ELR (cell line): Measurements from ENCODE around the gene TRIM72.
"Not testable (repeated sequence)": the region's sequence is repeated elsewhere in the genome, so short reads cannot be mapped to it uniquely, and the experiment has no call there.

Source experiments
- DNase-seq: peaks from one replicate; pipeline ENCODE4 v3.0.0-alpha.2; 2015; ENCODE audit warnings: low read depth

The TRIM72 gene

GRCh38 chr16:31190818-31191444, 23.0 kb upstream of the TRIM72 start:
- DNase-seq, result no peak

- DNase-seq, result no peak
These were observed 22.1 kb upstream of the TRIM72 start for GRCh38 chr16:31191697-31192428.

DNA sequence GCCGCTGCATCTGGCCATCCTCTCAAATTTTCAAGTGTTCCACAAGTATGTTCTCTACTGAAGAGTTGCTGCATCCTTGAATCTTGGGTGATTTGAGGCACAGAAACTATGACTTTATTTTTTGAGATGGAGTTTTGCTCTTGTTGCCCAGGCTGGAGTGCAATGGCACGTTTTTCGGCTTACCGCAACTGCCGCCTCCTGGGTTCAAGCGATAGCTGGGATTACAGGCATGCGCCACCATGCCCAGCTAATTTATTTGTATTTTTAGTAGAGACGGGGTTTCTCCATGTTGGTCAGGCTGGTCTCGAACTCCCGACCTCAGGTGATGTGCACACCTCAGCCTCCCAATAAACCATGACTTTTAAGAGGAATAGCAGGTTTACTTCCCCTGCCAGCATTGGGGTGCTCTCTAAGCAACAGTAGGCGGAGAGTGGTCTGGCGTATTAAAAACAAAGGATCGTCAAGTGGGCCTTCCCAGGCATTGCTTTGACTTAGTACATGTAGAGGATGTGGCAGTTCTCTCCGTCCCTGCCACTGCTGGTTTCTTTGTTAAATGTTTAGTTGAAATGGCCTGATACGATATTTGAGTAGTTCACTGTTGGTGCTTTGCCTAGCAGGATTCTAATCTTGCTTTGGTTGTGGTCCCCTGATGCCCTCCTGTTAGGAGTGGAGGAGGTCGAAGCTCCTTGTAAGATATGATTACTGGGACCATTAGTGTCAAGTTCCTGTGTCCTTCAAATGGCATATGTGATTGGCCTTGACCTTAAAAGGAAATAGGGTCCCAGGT, 20.9 kb upstream of the TRIM72 start:
- no peak for DNase-seq

GRCh38 chr16:31193874-31194273, 20.0 kb upstream of the TRIM72 start:
- DNase-seq, result no peak

DNA sequence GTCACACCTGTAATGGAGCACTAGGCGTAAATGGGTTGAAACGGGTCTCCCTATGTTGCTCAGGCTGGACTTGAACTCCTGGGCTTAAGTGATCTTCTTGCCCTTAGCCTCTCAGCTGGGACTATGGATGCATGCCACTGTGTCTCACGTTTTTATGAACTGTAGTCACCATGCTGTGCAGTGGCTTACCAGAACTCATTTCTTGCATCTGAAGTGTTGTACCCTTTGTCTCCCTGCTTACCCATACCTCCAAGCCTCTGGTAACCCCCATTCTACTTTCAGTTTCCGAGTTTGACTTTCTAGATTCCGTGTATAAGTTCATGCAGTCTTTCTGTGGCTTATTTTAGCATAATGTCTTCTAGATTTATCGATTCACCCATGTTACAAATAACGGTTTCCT, 19.0 kb upstream of the TRIM72 start:
- no peak for DNase-seq

DNA sequence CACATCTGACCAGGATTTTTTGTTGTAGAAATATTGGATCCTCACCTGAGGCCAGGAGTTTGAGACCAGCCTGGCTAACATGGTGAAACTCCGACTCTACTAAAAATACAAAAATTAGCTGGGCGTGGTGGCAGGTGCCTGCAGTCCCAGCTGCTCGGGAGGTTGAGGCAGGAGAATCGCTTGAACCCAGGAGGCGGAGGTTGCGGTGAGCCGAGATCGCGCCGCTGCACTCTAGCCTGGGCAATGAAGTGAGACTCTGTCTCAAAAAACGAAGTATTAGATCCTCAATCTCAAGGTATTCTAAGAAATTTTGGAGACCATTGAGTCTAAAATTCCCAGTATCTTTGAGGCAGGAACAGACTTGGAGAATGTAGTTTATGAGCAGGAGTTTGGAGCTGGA, 18.1 kb upstream of the TRIM72 start:
- not testable (repeated sequence) for DNase-seq

DNA sequence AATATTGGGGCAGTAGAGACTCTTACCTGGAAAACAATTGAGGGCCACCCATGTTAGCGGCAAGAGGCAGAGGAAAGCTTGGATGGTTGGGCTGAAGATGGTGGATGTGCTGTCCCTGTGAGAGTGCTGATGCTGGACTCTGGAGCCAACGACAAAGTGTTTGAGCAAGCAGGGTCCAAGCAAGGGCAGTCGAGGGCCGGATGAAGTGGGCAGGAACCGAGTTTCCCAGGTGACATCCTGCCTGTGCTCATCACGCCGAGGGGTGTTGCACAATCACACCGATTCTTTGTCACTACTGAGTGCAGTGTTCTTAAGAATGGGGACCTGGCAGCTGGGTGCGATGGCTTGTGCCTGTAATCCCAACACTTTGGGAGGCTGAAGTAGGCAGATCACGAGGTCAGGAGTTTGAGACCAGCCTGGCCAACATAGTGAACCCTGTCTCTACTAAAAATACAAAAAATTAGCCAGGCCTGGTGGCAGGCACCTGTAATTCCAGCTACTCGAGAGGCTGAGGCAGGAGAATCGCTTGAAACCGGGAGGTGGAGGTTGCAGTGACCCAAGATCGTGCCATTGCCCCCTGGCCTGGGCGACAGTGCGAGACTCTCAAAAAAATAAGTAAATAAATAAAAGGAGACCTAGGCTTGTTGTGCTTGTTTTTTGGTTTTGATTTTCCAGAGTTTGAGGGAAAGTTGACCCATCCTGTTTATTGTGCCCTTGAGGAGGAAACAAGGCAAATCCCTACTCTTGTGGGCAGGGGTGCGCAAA, 17.4 kb upstream of the TRIM72 start:
- DNase-seq, result no peak

DNA sequence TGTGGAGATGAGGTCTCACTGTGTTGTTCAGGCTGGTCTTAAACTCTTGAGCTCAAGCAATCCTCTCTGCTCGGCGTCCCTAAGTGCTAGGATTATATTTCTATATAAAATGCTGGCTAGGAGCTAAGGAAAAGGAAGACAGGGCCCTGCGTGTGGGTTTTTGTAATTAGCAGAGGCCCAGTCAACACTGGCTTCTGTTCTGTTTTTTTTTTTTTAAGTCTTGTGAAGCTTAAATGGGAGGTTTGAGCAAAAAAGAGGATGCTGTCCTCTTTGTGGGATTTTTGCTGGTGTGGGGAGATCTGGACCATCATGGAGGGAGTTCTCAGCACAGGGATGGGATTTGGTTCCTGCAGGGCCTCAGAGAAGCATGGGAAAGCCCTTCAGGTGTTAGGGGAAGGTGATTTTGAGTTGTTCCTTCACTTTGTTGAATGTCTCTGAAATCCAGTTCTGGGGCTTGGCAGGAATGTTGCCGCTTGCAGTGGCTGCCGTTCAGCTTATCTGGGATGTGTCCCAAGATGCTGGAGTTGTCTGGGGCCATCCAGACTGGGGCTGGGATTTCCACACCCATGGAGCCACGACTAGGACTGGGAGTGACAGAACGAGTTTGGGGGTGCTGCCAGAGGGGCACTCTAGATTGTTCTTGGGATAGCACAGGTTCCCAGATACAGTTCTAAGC, 15.6 kb upstream of the TRIM72 start:
- DNase-seq, result no peak

DNA sequence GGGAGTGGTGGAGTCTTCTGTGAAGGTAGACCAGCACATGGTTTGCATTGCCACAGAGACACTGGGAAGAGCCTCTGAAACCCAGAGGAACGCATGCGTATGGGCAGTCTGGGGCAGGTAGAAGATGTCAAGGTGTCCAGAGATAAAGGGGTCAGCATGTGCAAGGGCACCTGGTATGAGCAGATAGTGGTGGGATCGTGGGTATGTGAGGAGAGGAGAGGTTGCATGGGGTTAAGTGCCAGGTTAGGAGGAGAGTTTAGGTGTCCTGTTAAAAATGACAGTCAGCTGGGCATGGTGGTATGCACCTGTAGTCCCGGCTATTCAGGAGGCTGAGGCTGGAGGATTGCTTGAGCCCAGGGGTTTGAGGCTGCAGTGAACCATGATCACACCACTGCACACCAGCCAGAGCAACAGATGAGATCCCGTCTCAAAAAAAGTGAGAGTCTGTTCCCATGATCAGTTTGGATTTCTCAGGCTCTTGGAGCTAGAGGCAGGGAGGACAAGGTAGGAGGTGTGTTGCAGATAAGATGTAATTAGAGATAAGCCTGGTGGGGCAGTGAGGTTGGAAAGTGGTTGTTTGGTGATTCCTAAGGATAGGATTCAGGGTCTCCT, 14.4 kb upstream of the TRIM72 start:
- DNase-seq, result no peak

DNA sequence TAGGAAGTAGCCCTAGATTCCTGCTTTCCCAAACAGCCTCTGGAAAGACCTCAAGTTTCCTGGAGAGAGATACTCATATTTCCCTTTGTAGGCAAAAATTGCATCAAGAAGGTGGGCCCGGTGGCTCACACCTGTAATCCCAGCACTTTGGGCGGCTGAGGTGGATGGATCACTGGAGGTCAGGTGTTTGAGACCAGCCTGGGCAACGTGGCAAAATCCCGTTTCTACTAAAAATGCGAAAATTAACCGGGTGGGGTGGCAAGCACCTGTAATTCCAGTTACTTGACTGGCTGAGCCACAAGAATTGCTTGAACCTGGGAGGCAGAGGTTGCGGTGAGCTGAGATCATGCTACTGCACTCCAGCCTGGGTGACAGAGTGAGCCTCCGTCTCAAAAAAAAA, 13.8 kb upstream of the TRIM72 start:
- not testable (repeated sequence) for DNase-seq

GRCh38 chr16:31200821-31201568, 12.9 kb upstream of the TRIM72 start:
- DNase-seq, result peak; percentile 52

DNA sequence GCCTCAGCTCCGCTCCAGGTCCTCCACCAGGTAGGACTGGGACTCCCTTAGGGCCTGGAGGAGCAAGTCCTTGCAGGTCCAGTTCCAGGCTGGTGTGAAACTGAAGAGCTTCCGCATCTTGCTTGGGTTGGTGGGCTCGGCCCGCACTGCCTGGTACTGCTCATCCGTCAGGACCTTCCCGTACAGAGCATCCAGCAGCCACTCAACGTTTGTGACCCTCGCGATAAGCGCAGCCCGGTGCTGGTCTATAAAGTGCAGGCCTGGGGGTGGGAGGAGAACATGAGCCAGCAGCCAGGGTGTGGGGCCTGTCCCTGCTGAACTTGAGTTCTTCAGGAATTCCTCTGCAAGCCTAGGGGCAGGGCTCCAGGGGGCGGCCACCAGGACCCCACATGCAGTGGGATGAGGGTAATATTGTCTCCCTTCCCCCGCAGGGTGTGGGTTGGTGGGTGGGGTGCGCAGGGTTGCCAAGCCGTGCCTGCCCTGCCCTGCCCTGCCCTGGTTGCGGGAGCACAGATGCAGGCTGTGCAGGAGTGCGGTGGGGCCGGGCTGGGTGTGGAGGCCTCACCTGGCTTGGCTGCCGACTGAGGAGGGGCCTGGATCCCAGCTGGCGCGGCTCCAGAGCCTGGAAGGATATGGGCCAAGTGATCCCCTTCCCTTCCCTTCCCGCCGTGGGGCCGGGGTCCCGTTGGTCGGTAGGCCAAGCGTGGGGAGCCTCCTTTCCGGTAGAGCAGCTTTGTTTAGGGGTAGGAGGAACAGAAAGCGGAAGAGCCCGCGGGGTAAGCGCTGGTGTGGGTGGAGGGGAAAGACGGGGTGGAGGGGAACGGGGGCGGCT, 12.1 kb upstream of the TRIM72 start:
- DNase-seq, result no peak

GRCh38 chr16:31202414-31203375, 11.2 kb upstream of the TRIM72 start, which contains the start of gene PYCARD:
TSS of gene PYCARD (minus strand) at chr16:31202760. CDS start at chr16:31202690, 70 bp downstream.
- peak; percentile 68 for DNase-seq

GRCh38 chr16:31204871-31205666, 8.8 kb upstream of the TRIM72 start:
- DNase-seq, result no peak

DNA sequence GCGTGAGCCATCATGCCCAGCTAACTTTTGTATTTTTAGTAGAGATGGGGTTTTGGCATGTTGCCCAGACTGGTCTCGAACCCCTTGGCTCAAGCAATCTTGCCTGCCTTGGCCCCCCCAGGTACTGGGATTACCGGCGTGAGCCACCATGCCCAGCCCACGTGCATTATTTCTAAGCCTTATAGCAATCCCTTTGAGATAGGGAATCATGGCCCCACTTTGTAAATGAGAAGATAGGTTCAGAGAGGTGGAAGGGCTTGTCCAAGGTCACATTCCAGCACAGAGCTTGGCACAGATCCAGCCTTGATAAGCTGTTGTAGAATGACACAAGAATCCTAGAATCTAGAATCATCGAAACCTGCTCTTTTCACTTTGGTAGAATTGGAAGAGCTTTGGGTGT, 7.1 kb upstream of the TRIM72 start:
- DNase-seq, result no peak

DNA sequence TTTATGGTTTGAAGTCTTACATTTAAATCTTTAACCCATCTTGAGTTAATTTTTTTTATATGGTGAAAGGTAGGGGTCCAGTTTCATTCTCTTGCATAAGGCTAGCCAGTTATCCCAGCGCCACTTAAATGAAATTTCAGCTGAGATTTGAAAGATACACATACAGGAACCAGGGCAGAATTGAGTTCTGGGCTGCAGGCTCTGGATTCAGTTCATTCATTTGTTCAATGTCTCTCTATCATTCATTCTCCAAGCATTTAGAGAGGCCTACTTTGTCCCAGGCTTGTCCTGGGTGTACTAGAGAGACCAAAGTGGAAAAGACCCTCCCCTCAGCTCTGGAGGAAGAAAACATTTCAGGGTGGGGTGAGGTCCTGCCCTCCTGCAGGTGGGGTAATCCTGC, 577 bp upstream of the TRIM72 start:
- DNase-seq, result no peak

- DNase-seq, result no peak
These were observed 878 bp downstream of the TRIM72 start for GRCh38 chr16:31214708-31215286.
